ENCODE measurements around the gene SLC35E4. TPM values are rescaled to one million over a fixed set of nuclear protein-coding genes. Genes with fewer than 3 reads are reported as not detected.

SLC35E4 gene
- total and polyA plus RNA-seq, 9 of the 15 experiments (the other 6 are each of a cell fraction or from before 2014, with no cell fraction given): 0.06 to 2.3 (median 0.86) TPM; not detected in 1

GRCh38 chr22:30606455-30607299 lies 28.9 kb upstream of the SLC35E4 start, which contains the start of gene TCN2 (continued):
- no peak for TF ChIP-seq AFF4 (CRISPR knock-in tag; IDR thresholded peaks at IDR 0.05)
- no peak for TF ChIP-seq RNF2 (IDR thresholded peaks at IDR 0.05)
- TF ChIP-seq MITF (IDR thresholded peaks at IDR 0.05): no peak
- no peak for TF ChIP-seq BRF1 (IDR thresholded peaks at IDR 0.05; ENCODE audit: borderline replicate concordance, extremely low read depth, insufficient read length)
- peak; percentile 86 for TF ChIP-seq DACH1 (IDR thresholded peaks at IDR 0.05; ENCODE audit: partially characterized antibody)
- no peak for TF ChIP-seq ZNF717 (CRISPR knock-in tag; IDR thresholded peaks at IDR 0.05)
- TF ChIP-seq NKRF (IDR thresholded peaks at IDR 0.05; ENCODE audit: borderline replicate concordance): peak; percentile 64
- no peak for TF ChIP-seq CHD1 (IDR thresholded peaks at IDR 0.05; ENCODE audit: low read length)
- no peak for TF ChIP-seq RUNX1 (IDR thresholded peaks at IDR 0.05; ENCODE audit: low read depth)
- no peak for TF ChIP-seq SAFB (IDR thresholded peaks at IDR 0.05; ENCODE audit: borderline replicate concordance, low read depth, low read length)
- TF ChIP-seq PHF8 (IDR thresholded peaks at IDR 0.05; ENCODE audit: borderline replicate concordance, low read length): peak; percentile 33; the same call in 1 of the 2 replicates
- peak in 1 of 2 experiments; percentile 57; a peak in 2 of 4 replicates for TF ChIP-seq HDAC1 (IDR thresholded peaks at IDR 0.05)
- no peak for TF ChIP-seq ZNF239 (CRISPR knock-in tag; IDR thresholded peaks at IDR 0.05)
- TF ChIP-seq E2F6 (IDR thresholded peaks at IDR 0.05; ENCODE audit: borderline replicate concordance in 1 of 2, extremely low read depth in 1 of 2, insufficient read depth in 1 of 2, insufficient read length in 1 of 2, low read depth in 1 of 2, low read length in 1 of 2, poor library complexity in 1 of 2, severe bottlenecking in 1 of 2): peak in 1 of 2 experiments; percentile 61
- peak; percentile 94 for TF ChIP-seq RAD51 (IDR thresholded peaks at IDR 0.05; ENCODE audit: borderline replicate concordance, low read depth)
- no peak for TF ChIP-seq MAX (CRISPR knock-in tag; IDR thresholded peaks at IDR 0.05)
- TF ChIP-seq DPF2 (IDR thresholded peaks at IDR 0.05): no peak
- TF ChIP-seq ZNF668 (CRISPR knock-in tag; IDR thresholded peaks at IDR 0.05): no peak
- no peak for TF ChIP-seq NR2C1 (IDR thresholded peaks at IDR 0.05)
- no peak for TF ChIP-seq NR2C1 (tag; IDR thresholded peaks at IDR 0.05)
